Activated gamma-delta T cell treated with Interleukin-2 at 50 U/mL for 16 hours (primary cell): ENCODE data around the gene ZNF778.
"Not testable (repeated sequence)": the region's sequence is repeated elsewhere in the genome, so short reads cannot be mapped to it uniquely, and the experiment has no call there.

ENCODE experiments used
- DNase-seq: peaks from one replicate; pipeline ENCODE4 v3.0.0-alpha.2; 2020

The ZNF778 gene

DNA sequence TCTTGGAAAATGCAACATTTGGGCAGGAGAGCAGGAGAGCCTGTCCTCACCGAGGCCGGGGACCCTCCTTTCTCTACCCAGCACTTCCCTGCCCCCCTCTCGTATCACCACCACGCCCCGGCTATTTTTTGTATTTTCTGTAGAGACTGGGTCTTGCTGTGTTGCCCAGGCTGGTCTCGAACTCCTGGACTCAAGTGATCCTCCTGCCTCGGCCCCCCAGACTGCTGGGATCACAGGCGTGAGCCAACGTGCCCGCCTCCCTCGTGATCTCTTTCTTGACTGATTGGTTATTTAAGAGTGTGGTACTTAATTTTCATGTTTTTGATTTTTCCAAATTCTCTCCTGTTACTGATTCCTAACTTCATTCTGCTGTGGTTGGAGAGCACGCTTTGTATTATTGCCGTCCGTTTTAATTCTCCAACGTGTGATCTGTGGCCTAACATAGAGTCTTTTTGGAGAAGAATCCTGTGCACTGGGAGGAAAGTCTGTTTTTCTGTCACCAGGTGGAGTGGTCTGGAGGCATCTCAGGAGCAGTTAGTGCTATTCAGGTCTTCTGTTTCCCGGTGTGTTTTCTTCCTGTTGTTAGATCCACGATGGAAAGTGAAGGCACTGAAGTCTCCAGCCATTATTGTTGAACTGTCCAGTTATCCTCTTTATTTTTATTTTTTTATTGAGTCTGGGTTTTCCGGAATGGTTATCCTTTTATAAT is 40.4 kb downstream of the ZNF778 start:
- no peak for DNase-seq

DNA sequence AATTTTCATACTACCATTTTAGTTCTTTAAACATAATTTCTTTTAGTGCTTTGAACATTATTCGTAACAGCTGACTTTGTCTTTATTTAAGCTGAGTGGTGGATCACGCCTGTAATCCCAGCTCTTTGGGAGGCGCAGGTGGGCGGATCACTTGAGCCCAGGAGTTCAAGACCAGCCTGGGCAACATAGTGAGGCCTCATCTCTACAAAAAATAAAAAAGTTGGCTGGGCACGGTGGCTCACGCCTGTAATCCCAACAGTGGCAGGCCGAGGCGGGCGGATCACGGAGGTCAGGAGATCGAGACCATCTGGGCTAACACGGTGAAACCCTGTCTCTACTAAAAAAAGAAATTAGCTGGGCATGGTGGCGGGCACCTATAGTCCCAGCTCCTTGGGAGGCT is 42.4 kb downstream of the ZNF778 start:
- DNase-seq: not testable (repeated sequence)

DNA sequence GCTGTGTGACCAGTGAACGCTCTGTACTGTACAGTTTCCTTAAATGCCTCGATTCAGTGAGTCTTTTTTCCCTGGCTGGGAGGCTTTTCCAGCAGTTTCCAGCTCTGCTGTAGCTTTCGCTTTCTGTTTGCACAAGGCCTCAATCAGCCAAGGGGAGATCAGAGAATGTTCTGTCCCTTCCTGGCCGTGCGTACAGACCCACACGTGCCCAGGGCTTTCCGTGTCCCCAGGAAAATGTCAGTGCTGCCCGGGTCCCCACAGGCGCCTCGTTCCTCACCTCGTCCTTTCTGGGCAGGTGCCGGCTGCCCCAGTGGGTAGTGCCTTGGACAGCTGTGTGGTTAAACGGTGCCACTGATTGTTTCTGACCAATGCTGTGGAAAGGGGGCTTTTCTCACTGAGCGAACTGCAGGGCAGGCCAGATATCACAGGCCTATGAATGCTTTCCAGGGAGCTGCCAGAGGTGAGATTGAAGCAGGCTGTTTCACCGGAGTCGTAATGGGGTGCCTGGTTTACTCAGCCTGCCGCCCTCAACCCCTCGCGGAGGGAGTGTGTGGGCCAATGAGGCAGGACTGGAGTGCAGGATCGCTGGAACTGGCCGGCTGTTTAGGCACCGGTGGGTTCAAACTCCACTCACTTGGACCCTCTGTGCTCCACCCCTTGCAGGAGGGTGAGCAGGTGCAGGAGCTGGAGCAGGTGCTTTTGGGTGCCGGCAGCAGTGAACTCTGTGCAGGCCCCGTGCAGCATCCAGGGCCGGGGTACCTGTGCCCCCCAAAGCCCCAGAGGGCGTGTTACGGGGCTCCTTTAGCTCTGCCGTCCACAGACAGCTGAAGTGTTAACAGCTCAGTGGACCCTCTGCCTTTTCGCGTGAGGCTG is 44.4 kb downstream of the ZNF778 start:
- no peak for DNase-seq

DNA sequence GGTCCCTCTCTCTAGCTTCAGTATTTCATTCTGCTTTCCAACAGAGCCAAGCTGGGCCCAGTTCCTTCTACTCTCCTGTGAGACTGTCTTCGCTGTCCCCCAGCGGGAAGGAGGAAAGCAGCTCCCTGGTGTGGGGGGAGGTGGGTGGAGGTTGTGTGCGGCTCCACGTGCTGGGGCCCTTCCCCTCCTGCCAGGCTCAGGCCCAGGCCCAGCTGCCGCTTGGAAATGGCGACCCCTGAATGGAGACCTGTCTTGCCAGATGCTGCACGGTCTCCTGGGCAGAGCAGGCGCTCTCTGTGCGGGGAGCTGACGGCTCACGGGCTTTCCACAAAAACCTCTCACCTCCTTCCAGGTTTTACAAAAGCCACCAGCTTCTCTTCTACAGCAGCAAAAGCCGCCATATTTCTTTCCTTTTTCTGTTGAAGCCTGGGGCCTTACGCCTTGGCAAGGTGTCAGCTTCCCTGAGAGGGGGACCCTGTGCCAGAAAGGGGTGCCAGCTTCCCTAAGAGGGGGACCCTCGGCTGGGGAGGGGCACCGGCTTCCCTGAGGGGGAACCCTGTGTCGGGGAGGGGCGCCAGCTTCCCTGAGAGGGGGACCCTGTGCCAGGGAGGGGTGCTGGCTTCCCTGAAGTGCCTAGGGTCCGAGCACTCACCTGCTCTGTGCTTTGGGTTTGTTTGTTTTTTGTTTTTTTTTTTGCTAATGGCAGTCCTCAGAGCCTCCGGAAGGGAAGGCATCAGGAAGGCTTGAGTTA is 47.5 kb downstream of the ZNF778 start:
- no peak for DNase-seq

DNA sequence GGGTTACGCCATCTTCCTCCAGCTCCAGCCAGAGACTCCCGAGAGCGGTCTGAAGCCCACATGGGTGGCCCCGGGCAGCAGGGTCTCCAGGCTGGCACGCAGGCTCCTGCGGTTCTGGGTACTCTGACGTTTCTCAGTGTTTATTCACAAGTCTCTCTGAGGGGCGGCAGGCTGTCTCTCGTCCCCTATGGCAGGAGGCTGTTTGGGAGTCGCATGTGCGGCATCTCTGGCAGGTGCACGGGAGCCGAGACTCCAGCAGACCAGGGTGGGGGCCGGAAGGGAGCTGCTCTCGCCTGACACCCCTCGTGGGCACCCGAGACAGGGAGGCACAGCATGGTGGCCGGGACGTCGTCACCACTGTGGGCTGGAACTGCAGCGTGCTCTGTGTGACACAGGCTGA is 48.1 kb downstream of the ZNF778 start:
- DNase-seq: no peak

DNA sequence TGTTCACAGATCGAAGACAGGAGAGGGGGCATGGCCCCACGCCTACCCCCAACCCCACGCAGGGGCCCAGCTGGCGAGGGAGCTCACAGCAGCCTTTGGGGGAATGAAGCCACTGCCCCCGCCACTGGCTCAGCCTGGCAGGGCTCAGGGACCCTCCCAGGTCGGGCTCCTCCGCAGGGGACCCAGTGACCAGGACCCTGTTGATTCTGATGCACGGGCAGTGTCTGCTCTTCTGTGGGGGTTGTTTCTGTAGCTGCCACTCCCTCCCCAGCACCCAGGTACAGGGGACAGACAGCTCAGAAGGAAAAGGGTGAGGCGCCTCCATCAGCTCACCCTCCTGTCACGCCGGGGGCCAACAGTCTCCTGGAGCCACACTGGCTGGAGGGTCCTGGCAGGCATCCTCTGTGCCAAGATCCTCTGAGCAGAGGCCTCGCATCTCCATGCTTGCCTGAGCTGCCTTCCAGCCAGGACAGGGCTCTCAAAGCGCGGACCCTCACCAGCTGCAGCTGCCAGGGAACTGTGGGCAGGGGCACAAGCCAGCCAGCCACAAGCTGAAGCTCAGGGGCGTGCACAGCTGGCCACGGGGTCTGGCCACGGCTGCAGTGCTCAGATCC is 49.1 kb downstream of the ZNF778 start:
- DNase-seq: no peak

DNA sequence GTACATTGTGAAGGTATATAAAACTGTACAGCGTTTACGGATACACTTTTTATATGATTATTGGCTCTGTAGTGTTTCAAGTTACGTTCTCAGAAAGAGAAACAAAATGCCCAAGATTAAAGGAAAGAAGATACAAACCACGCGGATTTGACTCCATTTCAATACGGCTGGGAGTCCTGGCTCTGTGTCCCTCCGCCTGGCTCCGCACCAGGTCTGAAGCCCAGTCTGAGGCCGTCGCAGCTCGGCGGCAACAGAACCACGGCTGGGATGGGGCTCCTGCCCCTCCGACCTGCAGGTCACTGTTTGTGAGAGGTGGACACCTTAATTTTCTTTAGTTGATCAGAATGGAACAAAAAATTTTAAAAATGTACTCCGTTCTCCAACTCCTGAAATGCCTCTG is 50.2 kb downstream of the ZNF778 start:
- not testable (repeated sequence) for DNase-seq

DNA sequence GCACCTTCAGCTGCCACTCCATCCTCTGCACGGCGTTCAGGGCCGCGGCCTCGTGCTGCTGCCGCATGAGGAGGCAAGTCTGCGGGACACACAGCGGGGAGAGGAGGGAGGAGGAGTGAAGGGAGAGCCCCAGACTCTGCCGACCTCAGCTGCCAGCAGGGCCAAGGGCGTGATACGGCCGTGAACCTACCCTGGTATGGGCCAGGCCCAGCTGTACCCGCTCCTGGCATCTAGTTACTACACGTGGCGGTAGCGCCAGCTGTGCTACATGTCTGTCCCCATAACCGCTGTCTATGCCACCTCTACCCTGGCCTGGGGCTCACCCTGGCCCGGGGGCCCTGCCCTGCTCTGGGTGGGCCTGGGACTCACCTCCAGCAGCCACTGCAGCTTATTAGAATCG is 51.1 kb downstream of the ZNF778 start:
- no peak for DNase-seq

DNA sequence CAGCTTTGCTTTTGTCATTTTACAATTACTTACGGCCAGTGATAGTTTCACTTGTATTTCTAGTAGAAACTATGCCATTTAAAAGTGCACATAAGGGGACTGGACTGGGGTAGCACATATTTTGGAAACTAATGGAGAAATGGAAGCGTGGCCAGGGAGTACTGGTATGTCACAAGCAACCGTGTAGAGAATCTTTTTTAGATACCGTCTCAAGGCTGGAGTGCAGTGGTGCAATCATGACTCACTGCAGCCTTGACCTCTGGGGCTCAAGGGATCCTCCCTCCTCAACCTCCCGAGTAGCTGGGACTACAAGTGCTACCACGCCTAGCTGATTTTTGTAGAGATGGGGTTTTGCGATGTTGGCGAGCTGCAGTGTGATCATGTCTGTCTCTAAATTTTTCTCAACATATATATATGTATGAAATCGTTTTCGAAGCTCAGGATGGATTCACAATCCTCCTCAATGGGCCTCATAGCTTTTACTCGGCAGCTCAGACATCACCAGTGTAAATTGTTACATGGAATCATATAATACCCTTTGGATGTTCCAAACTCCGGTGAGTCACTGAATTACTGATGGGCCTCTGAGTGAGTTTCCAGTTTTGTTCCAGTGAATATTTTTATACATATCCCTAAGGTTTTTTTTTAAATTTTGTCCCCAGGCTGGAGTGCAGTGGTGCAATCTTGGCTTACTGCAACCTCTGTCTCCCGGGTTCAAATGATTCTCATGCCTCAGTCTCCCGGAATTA is 51.7 kb downstream of the ZNF778 start:
- DNase-seq: no peak

DNA sequence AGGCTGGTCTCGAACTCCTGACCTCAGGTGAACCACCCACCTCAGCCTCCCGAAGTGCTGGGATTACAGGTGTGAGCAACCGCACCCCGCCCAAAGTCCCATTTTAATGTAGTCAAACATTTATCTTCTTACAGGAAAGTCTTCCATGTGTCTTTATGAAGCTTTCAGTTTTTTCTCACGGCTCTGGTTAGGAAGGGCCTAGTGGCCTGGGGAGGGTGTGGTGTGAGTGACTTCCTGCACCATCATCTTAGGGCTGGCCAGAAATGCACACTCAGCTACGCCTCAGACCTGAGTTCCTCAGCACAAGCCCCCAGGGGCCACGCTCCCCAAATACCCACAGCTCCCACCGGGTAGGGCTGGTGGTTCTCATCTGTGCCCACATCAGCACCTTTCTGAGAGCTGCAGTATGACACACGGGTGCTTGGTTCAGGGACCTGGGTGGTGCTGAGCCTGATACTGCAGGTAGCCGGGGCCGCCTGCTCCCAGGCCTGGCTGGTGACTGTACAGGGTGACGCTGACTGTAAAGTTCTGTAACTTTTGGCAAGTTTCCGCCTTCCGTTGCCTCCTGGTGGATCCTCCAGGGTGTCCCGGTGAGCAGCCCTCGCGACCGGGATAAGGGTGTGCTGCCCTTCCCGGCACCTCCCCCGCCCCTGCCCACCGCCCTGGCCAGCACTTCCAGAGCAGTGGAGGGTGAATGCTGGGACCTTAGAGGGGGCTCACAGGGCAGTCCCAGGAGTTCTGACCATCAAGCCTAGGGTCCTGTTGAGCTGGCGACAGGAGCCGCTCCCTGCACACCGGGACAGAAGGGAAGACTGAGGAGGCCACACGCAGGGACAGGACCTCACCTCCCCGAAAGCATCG is 52.5 kb downstream of the ZNF778 start:
- no peak for DNase-seq

DNA sequence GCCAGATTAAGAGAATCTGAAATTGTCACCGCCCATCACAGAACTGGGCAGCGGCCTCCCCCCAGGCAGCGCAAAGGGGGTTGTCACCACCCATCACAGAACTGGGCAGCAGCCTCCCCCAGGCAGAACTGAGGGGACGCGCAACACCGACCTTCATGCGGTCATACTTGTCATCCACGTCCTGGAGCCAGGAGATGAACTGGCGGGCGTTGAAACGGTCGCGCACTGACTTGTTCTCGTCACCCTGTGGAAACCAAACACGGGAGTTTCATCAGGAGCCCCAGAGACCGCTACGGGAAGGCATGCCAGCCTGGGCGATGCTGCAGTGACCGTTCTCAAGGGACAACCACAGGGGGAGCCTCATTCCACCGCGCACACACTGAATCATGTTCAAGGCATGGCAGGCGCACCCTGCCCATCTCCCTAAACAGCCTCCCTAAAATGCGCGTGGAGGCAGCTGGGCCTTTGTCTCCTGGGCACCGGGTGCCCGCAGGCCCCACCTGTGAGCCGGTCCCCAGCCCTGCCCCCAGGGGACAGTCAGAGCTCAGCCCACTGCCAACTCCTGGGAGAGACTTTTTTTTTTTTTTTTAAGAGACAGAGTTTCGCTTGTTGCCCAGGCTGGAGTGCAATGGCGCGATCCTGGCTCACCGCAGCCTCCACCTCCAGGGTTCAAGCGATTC is 53.3 kb downstream of the ZNF778 start:
- no peak for DNase-seq

DNA sequence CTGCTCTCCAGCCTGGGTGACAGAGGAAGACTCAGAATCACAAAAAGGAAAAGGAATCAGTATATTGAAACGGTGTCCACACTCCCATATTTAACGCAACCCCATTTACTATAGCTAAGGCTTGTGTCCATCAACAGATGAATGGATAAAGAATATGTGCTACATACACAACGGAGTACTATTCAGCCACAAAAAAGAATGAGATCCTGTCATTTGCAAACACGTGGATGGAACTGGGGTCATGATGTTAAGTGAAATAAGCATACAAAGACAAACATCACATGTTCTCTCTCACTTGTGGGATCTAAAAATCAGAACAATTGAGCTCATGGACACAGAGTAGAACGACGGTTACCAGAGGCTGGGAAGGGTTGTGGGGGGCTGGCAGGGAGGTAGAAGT is 55.1 kb downstream of the ZNF778 start:
- no peak for DNase-seq

DNA sequence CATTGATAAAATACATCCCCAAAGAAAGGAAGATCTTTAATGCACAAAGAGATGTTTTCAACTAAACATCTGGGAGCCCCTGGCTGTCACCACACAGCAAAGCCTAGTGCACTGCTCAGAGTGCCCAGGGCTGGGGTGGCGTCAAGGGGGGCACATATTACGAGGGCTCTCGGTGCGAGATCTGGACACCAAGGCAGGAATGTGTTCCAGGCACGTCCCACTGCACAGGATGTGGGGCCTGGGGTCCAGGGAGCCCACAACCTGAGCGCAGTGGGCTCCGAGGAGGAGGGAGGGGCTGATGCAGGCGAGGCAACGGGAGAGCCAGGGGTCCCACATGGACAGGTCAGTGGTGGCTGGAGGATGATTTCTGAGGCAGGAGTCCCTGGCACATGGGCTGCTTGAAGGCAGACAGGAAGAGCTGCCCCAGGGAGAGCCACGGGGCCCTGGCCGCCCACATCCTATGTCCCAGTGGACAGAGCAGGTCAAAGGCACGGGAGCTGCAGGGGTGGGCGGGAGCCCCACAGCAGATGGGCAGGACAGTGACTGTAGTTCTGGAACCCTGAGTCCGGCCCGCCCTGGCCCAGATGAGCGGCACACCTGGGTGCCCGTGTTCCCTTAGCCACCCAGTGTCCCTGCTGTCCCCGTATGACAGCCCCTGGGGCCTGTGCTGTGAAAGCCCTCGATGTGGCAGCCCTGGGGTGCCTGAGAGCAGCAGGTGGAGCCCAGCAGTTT is 56.4 kb downstream of the ZNF778 start:
- DNase-seq: no peak

DNA sequence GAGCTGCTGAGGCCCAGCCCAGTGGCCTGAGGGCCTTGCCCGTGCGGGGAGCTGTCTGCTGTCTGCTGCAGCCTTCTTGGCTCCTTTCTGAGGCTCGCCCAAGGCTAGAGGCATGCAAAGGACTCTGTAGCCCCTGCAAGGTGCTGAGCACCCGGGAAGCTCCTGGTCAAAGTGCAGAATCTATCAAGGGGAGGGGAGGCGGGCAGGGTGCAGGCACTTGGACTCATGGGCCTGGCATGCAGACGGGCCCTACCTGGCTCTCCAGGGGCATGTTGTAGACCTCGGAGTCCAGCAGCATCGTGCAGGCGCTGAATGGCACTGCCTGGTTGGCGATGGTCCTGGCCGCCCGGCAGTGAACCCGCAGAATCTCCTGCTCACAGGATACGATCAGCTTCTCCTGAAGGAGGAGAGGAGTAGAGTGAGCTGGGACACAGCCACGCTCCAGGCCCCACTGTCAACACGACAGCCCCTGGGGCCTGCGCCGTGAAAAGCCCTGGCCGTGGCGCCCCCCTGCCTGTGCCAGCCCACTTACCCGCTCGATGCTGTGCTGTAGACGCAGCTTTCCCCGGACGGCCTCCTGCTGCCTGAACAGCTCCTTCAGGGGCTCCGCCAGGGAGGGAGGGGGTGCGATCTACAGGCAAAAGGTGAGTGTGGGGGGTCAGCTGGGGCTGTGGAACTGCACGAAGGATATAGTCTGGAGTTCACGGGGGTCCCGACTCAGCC is 57.2 kb downstream of the ZNF778 start:
- DNase-seq: no peak

DNA sequence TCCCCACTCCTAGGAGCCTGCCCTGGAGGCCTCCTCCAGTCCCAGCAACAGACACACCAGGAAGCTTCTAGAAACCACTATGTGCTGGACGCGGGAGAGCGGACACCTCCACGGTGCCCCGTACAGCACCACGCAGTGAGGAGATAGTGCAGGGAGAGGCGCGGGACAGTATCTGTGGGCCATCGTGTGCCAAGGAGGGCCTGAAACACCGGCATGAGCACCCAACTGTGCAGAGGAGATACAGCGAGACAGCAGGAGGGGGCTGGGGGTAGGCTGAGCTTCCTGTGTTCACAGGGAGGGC is 57.7 kb downstream of the ZNF778 start:
- no peak for DNase-seq

DNA sequence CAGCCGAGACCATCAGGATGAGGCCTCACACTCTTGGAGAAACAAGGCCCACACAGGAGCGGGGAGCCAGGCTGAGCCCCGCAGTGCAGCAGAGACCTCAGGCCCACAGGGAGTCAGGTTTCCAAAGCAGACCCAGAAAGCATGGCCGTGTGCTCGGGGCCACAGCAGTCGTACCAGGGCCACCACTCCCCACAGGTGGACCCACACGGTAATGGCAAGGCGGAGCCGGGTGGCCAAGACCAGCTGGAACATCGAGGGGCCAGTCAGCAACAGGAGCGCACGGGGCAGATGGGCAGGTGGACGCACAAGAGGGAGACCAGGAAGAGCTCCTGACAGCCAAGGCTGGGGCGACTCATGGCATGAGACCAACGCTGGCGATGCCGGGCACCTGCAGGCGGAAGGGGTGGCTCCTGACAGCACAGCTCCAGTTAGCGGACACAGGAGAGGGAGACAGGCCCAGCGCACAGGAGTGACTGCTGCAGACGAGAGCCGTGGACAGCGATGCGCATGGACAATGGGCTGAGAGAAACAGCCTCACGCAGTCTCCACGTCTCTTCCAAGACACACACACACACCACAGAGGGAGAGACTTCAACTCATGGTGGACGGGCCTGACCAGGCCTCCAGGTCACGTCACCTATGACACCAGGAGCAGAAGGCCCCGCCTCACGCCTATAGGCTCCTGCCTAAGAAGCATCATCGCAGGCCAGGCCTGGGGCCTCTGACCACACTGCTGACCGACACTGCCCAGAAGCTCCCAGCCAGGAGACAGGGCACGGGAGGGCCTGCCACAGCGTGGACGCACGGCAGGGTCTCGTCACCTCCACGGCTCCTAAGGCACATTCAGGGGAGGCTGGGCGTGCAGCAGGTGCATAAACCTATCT is 58.6 kb downstream of the ZNF778 start:
- no peak for DNase-seq

DNA sequence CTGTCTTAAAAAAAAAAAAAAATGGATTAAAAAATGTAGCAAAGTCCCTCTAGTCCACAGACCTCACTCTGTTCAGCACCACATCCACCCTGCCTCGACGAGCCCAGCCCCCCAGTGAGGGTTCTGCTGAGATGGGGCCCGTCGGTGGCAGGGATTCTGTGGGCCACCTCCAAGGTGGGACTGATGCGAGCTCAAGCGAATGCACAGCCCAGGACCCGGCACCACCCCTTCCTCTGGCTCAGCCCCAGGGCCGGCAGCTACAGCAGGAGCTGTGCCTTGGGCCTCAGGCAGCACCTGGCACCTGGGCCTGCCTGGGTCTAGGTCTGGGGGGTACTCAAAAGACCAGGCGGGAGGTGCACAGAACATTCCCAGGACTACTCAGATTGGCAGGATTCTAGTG is 59.5 kb downstream of the ZNF778 start:
- DNase-seq: no peak

DNA sequence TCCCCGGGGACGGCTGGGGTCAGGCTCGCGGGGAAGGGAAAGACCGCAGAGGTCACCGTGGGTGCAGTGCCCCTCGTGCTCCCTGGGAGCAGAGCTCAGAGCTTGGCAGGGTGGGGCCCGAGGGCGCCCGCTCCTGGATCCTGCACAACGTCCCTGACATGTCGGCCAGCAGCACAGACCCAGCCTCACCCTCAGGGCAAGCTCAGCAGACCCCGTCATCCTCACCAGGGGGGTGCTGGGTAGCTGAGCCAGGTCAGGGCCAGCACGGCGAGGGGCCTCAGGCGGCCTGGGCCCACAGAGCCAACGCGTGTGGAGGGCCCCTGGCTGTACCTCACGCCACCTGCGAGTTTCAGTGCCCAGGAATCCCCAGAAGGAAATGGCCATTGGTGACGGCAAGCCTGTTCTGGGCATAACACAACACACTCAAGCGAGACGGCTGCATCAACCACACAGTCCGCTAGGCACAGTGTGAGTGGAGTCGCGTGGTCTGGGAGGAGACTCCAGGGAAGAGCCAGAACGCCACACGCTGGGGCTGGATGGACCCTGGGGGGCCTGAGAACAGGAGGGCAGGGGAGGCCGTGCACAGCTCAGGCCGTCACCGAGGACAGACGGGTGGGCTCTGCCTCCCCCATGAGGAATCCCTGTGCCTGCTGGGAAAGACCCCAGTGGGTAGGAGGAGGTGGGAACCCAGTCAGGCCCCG is 60.3 kb downstream of the ZNF778 start:
- no peak for DNase-seq
